CD4-positive, alpha-beta T cell (primary cell): Measurements from ENCODE around the gene FAM78A. TPM values are rescaled to one million over a fixed set of nuclear protein-coding genes. Genes with fewer than 3 reads are reported as not detected.

ENCODE experiments used
- ATAC-seq: fragments of 200-7000 bp; cut with Tn5 transposase; one replicate; pipeline ENCODE4 v1.10.0; 2022; ENCODE audit warnings: mild to moderate bottlenecking; ENCODE audit not compliant: poor library complexity
- CTCF ChIA-PET: fragments of 350-600 bp; sonication (Branson Sonifier 250); formaldehyde crosslinking; loops from one replicate; lab custom pipeline; 2021; ENCODE audit warnings: antibody characterized with exemption, inconsistent platforms; lab: Charles Lee
- POLR2A ChIA-PET: fragments of 350-600 bp; sonication (Branson Sonifier 250); formaldehyde crosslinking; loops from one replicate; lab custom pipeline; 2021; ENCODE audit warnings: antibody characterized with exemption, inconsistent platforms; lab: Charles Lee
- DNase-seq, 14 experiments: peaks; one replicate each; pipeline ENCODE4 v3.0.0-alpha.2; 2013 to 2020; ENCODE audit warnings: mixed read lengths in 2 of 14
- H3K27ac ChIP-seq, 2 donors: one replicate each; pipeline versions ENCODE4 v1.5.1 to v1.7.0; 2013; ENCODE audit warnings: low read length in 2 of 2, low read depth in 1 of 2, mild to moderate bottlenecking in 1 of 2
- H3K27me3 ChIP-seq, 2 experiments: 1 replicate in 1 of 2; 2 replicates in 1 of 2; pipeline versions ENCODE4 v1.6.1 to v1.7.0; 2013; ENCODE audit warnings: low read length in 2 of 2, control low read depth in 1 of 2, mild to moderate bottlenecking in 1 of 2, moderate library complexity in 1 of 2; ENCODE audit not compliant: insufficient read depth in 2 of 2, control insufficient read depth in 1 of 2
- H3K36me3 ChIP-seq: one replicate; pipeline ENCODE4 v1.6.1; 2013; ENCODE audit warnings: low read length, control low read depth; ENCODE audit not compliant: insufficient read depth
- H3K4me1 ChIP-seq: one replicate; pipeline ENCODE4 v1.6.1; 2013; ENCODE audit warnings: low read length, control low read depth; ENCODE audit not compliant: insufficient read depth
- H3K4me3 ChIP-seq: one replicate; pipeline ENCODE4 v1.5.1; 2013; ENCODE audit warnings: mild to moderate bottlenecking, low read length, moderate library complexity
- H3K9me3 ChIP-seq, 2 experiments: 1 replicate in 1 of 2; 2 replicates in 1 of 2; pipeline versions ENCODE4 v1.6.1 to v1.7.0; 2013; ENCODE audit warnings: low read length in 2 of 2, mild to moderate bottlenecking in 2 of 2, control low read depth in 1 of 2, moderate library complexity in 1 of 2; ENCODE audit not compliant: control insufficient read depth in 1 of 2, insufficient read depth in 1 of 2
- H3K27ac Mint-ChIP-seq: one replicate; pipeline ENCODE4 v1.8.0; 2020; ENCODE audit warnings: mixed read lengths
- H3K27me3 Mint-ChIP-seq: one replicate; pipeline ENCODE4 v1.8.0; 2021; ENCODE audit warnings: mixed read lengths
- H3K36me3 Mint-ChIP-seq: one replicate; pipeline ENCODE4 v1.8.0; 2021; ENCODE audit warnings: low read depth, mixed read lengths
- H3K4me1 Mint-ChIP-seq: one replicate; pipeline ENCODE4 v1.8.0; 2021; ENCODE audit warnings: low read depth, mixed read lengths
- H3K4me3 Mint-ChIP-seq: one replicate; pipeline ENCODE4 v1.8.0; 2020; ENCODE audit warnings: mild to moderate bottlenecking, mixed read lengths
- H3K9me3 Mint-ChIP-seq: one replicate; pipeline ENCODE4 v1.8.0; 2020; ENCODE audit warnings: mixed read lengths
- CTCF ChIP-seq: fragments of 200-600 bp; IDR thresholded peaks from one replicate; pipeline ENCODE4 v1.8.0; 2022; ENCODE audit warnings: antibody characterized with exemption, mild to moderate bottlenecking
- intact Hi-C, 2 experiments: fragments of 100-400 bp; cut with DNase I in 1 of 2; cut with micrococcal nuclease in 1 of 2; formaldehyde crosslinking; loops; one replicate each; pipeline versions ENCODE4 v1.15.1 to v1.9.0; 2023 to 2025; cut with DNase I, micrococcal nuclease
- total RNA-seq, 174 experiments: library from RNA in 2 of 174; stranded (reverse) in 2 of 174; gene quantifications; one replicate each; pipeline ENCODE4 v1.2.3 and lab custom pipeline; 2021 to 2026

Gene FAM78A
- total RNA-seq, 2 experiments from 2014 or later: 62.4 to 62.7 TPM

- POLR2A ChIA-PET: interaction anchor here (0.6 kb wide), 2 partner anchors 44 to 98 kb away, joined by 3 read pairs; no protein-coding TSS in a partner anchor
- CTCF ChIA-PET: interaction anchor here (0.6 to 0.7 kb wide), 2 partner anchors 339 to 1950 kb away, joined by 4 read pairs; no protein-coding TSS in a partner anchor
- TF ChIP-seq CTCF: no peak
- H3K27me3 ChIP-seq: no peaks in the 10 kb centered on the region
- DNase-seq (no peak), ATAC-seq (no peak)
- H3K4me1 ChIP-seq: no peaks in the 10 kb centered on the region
- H3K4me1 Mint-ChIP-seq: no peaks in the 10 kb centered on the region
- no peaks in the 10 kb centered on the region for H3K9me3 Mint-ChIP-seq
- H3K36me3 ChIP-seq: no peaks in the 10 kb centered on the region
- H3K4me3 Mint-ChIP-seq: no peak overlapping the region
- intact Hi-C loops: no loop called here
- no peaks in the 10 kb centered on the region for H3K9me3 ChIP-seq
- no peaks in the 10 kb centered on the region for H3K36me3 Mint-ChIP-seq
- H3K4me3 ChIP-seq: no peak overlapping the region
- no peaks in the 10 kb centered on the region for H3K27me3 Mint-ChIP-seq
- H3K27ac ChIP-seq: no peak overlapping the region
- H3K27ac Mint-ChIP-seq: no peak overlapping the region
These were observed 24.1 kb upstream of the FAM78A start for GRCh38 chr9:131300444-131300843.

DNA sequence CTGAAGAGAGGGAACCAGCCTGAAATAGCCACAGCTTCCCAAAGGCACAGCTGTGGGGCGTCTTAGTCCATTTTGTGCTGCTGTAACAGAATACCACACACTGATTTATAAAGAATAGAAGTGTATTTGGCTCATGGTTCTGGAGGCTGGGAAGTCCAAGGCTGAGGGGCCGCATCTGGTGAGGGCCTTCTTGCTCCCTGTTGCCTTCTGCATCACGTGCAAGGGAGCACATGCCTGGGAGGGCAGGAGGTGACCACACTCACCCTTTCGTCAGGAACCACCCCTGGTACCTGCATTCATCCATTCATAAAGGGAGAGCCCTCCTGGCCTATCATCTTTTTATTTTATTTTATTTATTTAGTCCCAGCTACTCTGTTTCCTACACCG, 23.6 kb upstream of the FAM78A start:
- no peak overlapping the region for H3K27ac Mint-ChIP-seq
- H3K9me3 Mint-ChIP-seq: no peaks in the 10 kb centered on the region
- POLR2A ChIA-PET: no interaction called here
- CTCF ChIA-PET: interaction anchor here (0.7 kb wide), 1 partner anchor 1950 kb away, joined by 4 read pairs; no protein-coding TSS in a partner anchor
- no peaks in the 10 kb centered on the region for H3K27me3 Mint-ChIP-seq
- Histone ChIP-seq H3K27ac (no peak overlapping the region), H3K9me3 (no peaks in the 10 kb centered on the region), H3K4me3 (no peak overlapping the region), H3K4me1 (no peaks in the 10 kb centered on the region), H3K27me3 (no peaks in the 10 kb centered on the region), H3K36me3 (no peaks in the 10 kb centered on the region)
- no peak overlapping the region for H3K4me3 Mint-ChIP-seq
- intact Hi-C loops: no loop called here
- H3K4me1 Mint-ChIP-seq: no peaks in the 10 kb centered on the region
- TF ChIP-seq CTCF: no peak
- H3K36me3 Mint-ChIP-seq: no peaks in the 10 kb centered on the region
- no peak for ATAC-seq
- DNase-seq: no peak

GRCh38 chr9:131299346-131299960, 23.1 kb upstream of the FAM78A start:
- H3K27me3 ChIP-seq: no peaks in the 10 kb centered on the region
- no peak for TF ChIP-seq CTCF
- Mint-ChIP-seq H3K27me3 (no peaks in the 10 kb centered on the region), H3K4me1 (no peaks in the 10 kb centered on the region), H3K9me3 (no peaks in the 10 kb centered on the region), H3K4me3 (no peak overlapping the region), H3K36me3 (no peaks in the 10 kb centered on the region), H3K27ac (no peak overlapping the region)
- H3K36me3 ChIP-seq: no peaks in the 10 kb centered on the region
- ChIA-PET POLR2A (interaction anchor here (1.2 kb wide), 1 partner anchor 10 kb away, joined by 3 read pairs; the partner anchor contains the start of gene PLPP7), CTCF (interaction anchor here (1.2 kb wide), 1 partner anchor 43 kb away, joined by 3 read pairs; no protein-coding TSS in a partner anchor)
- DNase-seq (no peak), ATAC-seq (no peak)
- no peaks in the 10 kb centered on the region for H3K9me3 ChIP-seq
- H3K4me3 ChIP-seq: no peak overlapping the region
- H3K4me1 ChIP-seq: no peaks in the 10 kb centered on the region
- intact Hi-C loops: no loop called here
- no peak overlapping the region for H3K27ac ChIP-seq
